ENCODE measurements around the gene RGS6. TPM values are rescaled to one million over a fixed set of nuclear protein-coding genes. Genes with fewer than 3 reads are reported as not detected.

The RGS6 gene
- total and polyA plus RNA-seq, 2 experiments from 2014 or later = not detected

GRCh38 chr14:72013721-72014345 lies 81.6 kb downstream of the RGS6 start:
- no peaks in the 10 kb centered on the region for H3F3A ChIP-seq (ENCODE audit: insufficient read depth)
- 10 to 12% methylated on average over 8 of the region's 8 CpGs for WGBS, 2 experiments (ENCODE audit: low coverage in 1 of 2, low lambda C conversion rate in 2 of 2, missing lambda C conversion rate in 2 of 2)
- no peaks in the 10 kb centered on the region for H3K36me3 ChIP-seq (ENCODE audit: low read depth)
- H3K4me2 ChIP-seq (ENCODE audit: unreplicated experiment) = no peak overlapping the region
- no peaks in the 10 kb centered on the region for H4K20me1 ChIP-seq (ENCODE audit: insufficient read depth)
- H2AFZ ChIP-seq = no peak overlapping the region
- no peak for DNase-seq
- H3K4me3 ChIP-seq = no peak overlapping the region
- no peaks in the 10 kb centered on the region for H3K79me2 ChIP-seq (ENCODE audit: insufficient read depth)
- TF ChIP-seq EZH2phosphoT487 (IDR thresholded peaks at IDR 0.05; ENCODE audit: insufficient read depth, low read depth) = no peak
- TF ChIP-seq EZH2 (IDR thresholded peaks at IDR 0.05; ENCODE audit: insufficient read depth, poor library complexity, severe bottlenecking) = no peak
- H3K9me3 ChIP-seq (ENCODE audit: low read depth) = no peaks in the 10 kb centered on the region
- in situ Hi-C loops (cut with MboI) = no loop called here
- H3K9ac ChIP-seq = no peak overlapping the region
- no peaks in the 10 kb centered on the region for H3K4me1 ChIP-seq (ENCODE audit: insufficient read depth)
- H3K27me3 ChIP-seq (replicated peaks; ENCODE audit: insufficient read depth) = no peaks in the 10 kb centered on the region
- no peak overlapping the region for H3K27ac ChIP-seq
- no peaks in the 10 kb centered on the region for H3K9me2 ChIP-seq (ENCODE audit: insufficient read depth)

- Histone ChIP-seq H3K4me1 (ENCODE audit: insufficient read depth) (no peaks in the 10 kb centered on the region), H3F3A (ENCODE audit: insufficient read depth) (no peaks in the 10 kb centered on the region), H2AFZ (no peak overlapping the region), H3K9me3 (ENCODE audit: low read depth) (no peaks in the 10 kb centered on the region), H3K4me2 (ENCODE audit: unreplicated experiment) (no peak overlapping the region), H3K27ac (no peak overlapping the region), H3K36me3 (ENCODE audit: low read depth) (no peaks in the 10 kb centered on the region), H3K27me3 (replicated peaks; ENCODE audit: insufficient read depth) (no peaks in the 10 kb centered on the region), H3K9me2 (ENCODE audit: insufficient read depth) (no peaks in the 10 kb centered on the region), H3K9ac (no peak overlapping the region), H3K79me2 (ENCODE audit: insufficient read depth) (no peaks in the 10 kb centered on the region), H3K4me3 (no peak overlapping the region), H4K20me1 (ENCODE audit: insufficient read depth) (no peaks in the 10 kb centered on the region)
- no peak for DNase-seq
- TF ChIP-seq EZH2 (IDR thresholded peaks at IDR 0.05; ENCODE audit: insufficient read depth, poor library complexity, severe bottlenecking) (no peak), EZH2phosphoT487 (IDR thresholded peaks at IDR 0.05; ENCODE audit: insufficient read depth, low read depth) (no peak)
- in situ Hi-C loops (cut with MboI) = no loop called here
- 4 to 10% methylated on average over 5 of the region's 5 CpGs for WGBS, 2 experiments (ENCODE audit: low coverage in 1 of 2, low lambda C conversion rate in 2 of 2, missing lambda C conversion rate in 2 of 2)
These were observed 82.3 kb downstream of the RGS6 start for GRCh38 chr14:72014486-72014885.

- Histone ChIP-seq H2AFZ (no peak overlapping the region), H3K9me2 (ENCODE audit: insufficient read depth) (no peaks in the 10 kb centered on the region), H3K79me2 (ENCODE audit: insufficient read depth) (no peaks in the 10 kb centered on the region), H3K4me3 (no peak overlapping the region), H3F3A (ENCODE audit: insufficient read depth) (no peaks in the 10 kb centered on the region), H3K4me2 (ENCODE audit: unreplicated experiment) (no peak overlapping the region), H3K9me3 (ENCODE audit: low read depth) (no peaks in the 10 kb centered on the region), H3K27me3 (replicated peaks; ENCODE audit: insufficient read depth) (no peaks in the 10 kb centered on the region), H3K27ac (no peak overlapping the region), H3K36me3 (ENCODE audit: low read depth) (no peaks in the 10 kb centered on the region), H3K4me1 (ENCODE audit: insufficient read depth) (no peaks in the 10 kb centered on the region), H4K20me1 (ENCODE audit: insufficient read depth) (no peaks in the 10 kb centered on the region), H3K9ac (no peak overlapping the region)
- in situ Hi-C loops (cut with MboI) = no loop called here
- no peak for DNase-seq
- no peak for TF ChIP-seq EZH2 (IDR thresholded peaks at IDR 0.05; ENCODE audit: insufficient read depth, poor library complexity, severe bottlenecking)
- TF ChIP-seq EZH2phosphoT487 (IDR thresholded peaks at IDR 0.05; ENCODE audit: insufficient read depth, low read depth) = no peak
These were observed 85.1 kb downstream of the RGS6 start for GRCh38 chr14:72017290-72017689.

GRCh38 chr14:72023128-72024042 lies 91.2 kb downstream of the RGS6 start:
- no peaks in the 10 kb centered on the region for H3K79me2 ChIP-seq (ENCODE audit: insufficient read depth)
- H3F3A ChIP-seq (ENCODE audit: insufficient read depth) = no peaks in the 10 kb centered on the region
- no peaks in the 10 kb centered on the region for H3K36me3 ChIP-seq (ENCODE audit: low read depth)
- no peaks in the 10 kb centered on the region for H3K9me2 ChIP-seq (ENCODE audit: insufficient read depth)
- H3K9me3 ChIP-seq (ENCODE audit: low read depth) = no peaks in the 10 kb centered on the region
- no peaks in the 10 kb centered on the region for H3K27me3 ChIP-seq (replicated peaks; ENCODE audit: insufficient read depth)
- no peaks in the 10 kb centered on the region for H4K20me1 ChIP-seq (ENCODE audit: insufficient read depth)
- H3K9ac ChIP-seq = no peak overlapping the region
- DNase-seq = peak; percentile 15
- no peak overlapping the region for H3K4me3 ChIP-seq
- no peak overlapping the region for H3K27ac ChIP-seq
- WGBS, 2 experiments (ENCODE audit: low coverage in 1 of 2, low lambda C conversion rate in 2 of 2, missing lambda C conversion rate in 2 of 2) = 55 to 61% methylated on average over 7 of the region's 7 CpGs
- H3K4me2 ChIP-seq (ENCODE audit: unreplicated experiment) = no peak overlapping the region
- H2AFZ ChIP-seq = no peak overlapping the region
- in situ Hi-C loops (cut with MboI) = no loop called here
- H3K4me1 ChIP-seq (ENCODE audit: insufficient read depth) = no peaks in the 10 kb centered on the region
- no peak for TF ChIP-seq EZH2phosphoT487 (IDR thresholded peaks at IDR 0.05; ENCODE audit: insufficient read depth, low read depth)
- no peak for TF ChIP-seq EZH2 (IDR thresholded peaks at IDR 0.05; ENCODE audit: insufficient read depth, poor library complexity, severe bottlenecking)
